BLaER1 (cell line): ENCODE measurements around the gene PSKH1.

Experiments used
- H3K27ac ChIP-seq: shearing (Covaris generic); formaldehyde crosslinking; 2 replicates; pipeline ENCODE4 v1.8.1; 2022
- H3K27me3 ChIP-seq: shearing (Covaris generic); formaldehyde crosslinking; 2 replicates; pipeline ENCODE4 v1.8.1; 2022
- H3K36me3 ChIP-seq: shearing (Covaris generic); formaldehyde crosslinking; 2 replicates; pipeline ENCODE4 v1.8.1; 2022
- H3K4me1 ChIP-seq: shearing (Covaris generic); formaldehyde crosslinking; 2 replicates; pipeline ENCODE4 v1.8.1; 2022
- H3K4me2 ChIP-seq: shearing (Covaris generic); formaldehyde crosslinking; 2 replicates; pipeline ENCODE4 v1.8.1; 2022
- H3K4me3 ChIP-seq: shearing (Covaris generic); formaldehyde crosslinking; 2 replicates; pipeline ENCODE4 v1.8.1; 2022
- H3K9ac ChIP-seq: shearing (Covaris generic); formaldehyde crosslinking; 2 replicates; pipeline ENCODE4 v1.8.1; 2022
- H3K9me3 ChIP-seq: shearing (Covaris generic); formaldehyde crosslinking; 2 replicates; pipeline ENCODE4 v1.8.1; 2022
- H4K20me1 ChIP-seq: shearing (Covaris generic); formaldehyde crosslinking; 2 replicates; pipeline ENCODE4 v1.8.1; 2022
- Cebpa-rat ChIP-seq: shearing (Covaris generic); IDR thresholded peaks from 2 replicates; pipeline ENCODE4 v1.8.1; 2022

PSKH1 gene

DNA sequence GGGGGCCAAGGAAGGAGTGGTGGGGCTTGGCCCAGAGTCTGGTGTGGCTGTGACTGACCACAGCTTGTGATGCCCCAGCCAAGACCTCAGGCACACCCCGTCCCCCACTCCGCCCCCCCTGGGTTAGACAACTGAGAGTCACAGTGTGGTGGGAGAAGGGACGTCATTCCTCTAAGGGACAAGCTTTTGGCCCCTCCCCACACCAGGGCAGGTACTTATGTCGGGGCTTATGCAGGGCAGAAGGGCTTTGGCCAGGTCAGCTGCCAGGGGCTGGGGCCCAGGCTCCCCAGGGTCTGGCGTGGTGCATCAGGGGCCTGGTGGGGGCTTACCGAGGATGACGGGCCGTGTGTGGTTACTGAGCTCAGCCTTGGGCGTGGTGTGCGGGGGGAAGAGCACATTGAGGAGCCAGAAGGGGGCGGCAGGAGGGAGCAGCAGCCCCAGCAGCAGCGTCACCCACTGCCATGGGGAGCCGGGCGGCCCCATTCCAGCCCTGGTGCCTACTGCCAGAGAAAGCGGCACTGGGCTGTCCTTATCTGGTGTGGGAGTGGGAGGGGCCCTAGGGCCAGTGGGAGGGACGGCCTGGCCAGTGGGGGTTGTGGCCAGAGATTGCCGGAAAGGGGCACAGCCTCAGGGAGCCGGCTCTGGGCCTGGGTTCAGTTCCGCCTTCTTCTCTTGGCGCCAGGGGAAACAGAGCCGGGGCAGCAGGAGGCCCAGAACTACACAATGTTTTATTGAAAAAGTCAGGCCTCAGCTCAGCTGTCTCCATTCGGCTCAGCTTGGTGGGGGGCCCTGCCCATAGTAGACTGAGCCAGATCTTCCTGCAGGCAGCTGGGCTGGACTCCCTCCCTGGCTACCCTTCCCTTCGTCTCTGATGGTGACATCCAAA lies 50.8 kb downstream of the PSKH1 start, which contains the start of gene LCAT:
Gene LCAT, minus strand, starts transcription at position 502 of the 886 bp plus-strand sequence. Its CDS starts 19 bp downstream, at position 483.
- Histone ChIP-seq H4K20me1 (peaks cover 9% of the 10 kb centered on the region; the same call in 1 of the 2 replicates), H3K4me2 (no peak within 1 kb of the TSS), H3K9me3 (no peaks in the 10 kb centered on the region), H3K4me3 (no peak within 1 kb of the TSS), H3K27ac (0 out of 2 replicates have a peak within 1 kb of the TSS, but pooled peaks have one; percentile 26), H3K9ac (no peak within 1 kb of the TSS), H3K36me3 (peaks cover 69% of the 10 kb centered on the region), H3K4me1 (peaks cover 45% of the 10 kb centered on the region), H3K27me3 (no peaks in the 10 kb centered on the region)
- TF ChIP-seq Cebpa-rat, result no peak

DNA sequence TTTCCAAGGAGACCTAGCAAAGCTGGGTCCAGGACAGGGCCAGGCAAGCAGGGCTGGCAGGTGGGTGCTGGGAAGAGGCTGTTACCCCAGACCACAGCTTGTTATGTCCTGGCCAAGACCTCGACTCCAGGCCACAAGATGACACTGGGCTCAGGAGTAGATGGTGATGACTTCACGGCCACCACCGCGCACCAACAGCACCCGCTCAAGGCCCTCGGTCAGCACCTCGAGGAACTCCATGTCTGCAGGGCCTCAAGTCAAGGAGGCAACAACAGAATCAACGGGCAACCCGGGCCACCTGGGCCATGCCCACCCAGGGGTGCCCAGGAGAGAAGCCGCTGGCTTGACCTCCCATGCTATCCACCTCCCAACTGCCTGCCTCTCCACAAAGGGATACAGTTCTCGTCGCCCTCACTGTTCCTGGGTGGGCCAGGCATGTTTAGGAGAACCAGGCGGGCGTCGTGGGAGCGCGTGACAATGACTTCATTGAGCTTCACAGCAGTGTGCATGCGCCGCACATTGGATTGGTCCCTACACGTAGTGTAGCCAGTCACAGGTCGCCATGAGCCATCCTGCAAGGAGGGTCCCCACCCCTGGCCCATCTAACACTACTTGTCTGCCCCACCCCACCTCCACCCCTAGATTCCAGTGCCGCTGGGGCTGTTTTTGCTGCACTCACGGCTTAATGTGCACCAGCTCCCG lies 51.8 kb downstream of the PSKH1 start:
- H3K9me3 ChIP-seq, result no peaks in the 10 kb centered on the region
- peaks cover 77% of the 10 kb centered on the region for H3K36me3 ChIP-seq
- H3K4me1 ChIP-seq, result peaks cover 38% of the 10 kb centered on the region
- no peak for TF ChIP-seq Cebpa-rat
- H3K4me2 ChIP-seq, result no peak overlapping the region
- peaks cover 9% of the 10 kb centered on the region; the same call in 1 of the 2 replicates for H4K20me1 ChIP-seq
- no peak overlapping the region for H3K4me3 ChIP-seq
- H3K9ac ChIP-seq, result no peak overlapping the region
- no peak overlapping the region for H3K27ac ChIP-seq
- no peaks in the 10 kb centered on the region for H3K27me3 ChIP-seq

DNA sequence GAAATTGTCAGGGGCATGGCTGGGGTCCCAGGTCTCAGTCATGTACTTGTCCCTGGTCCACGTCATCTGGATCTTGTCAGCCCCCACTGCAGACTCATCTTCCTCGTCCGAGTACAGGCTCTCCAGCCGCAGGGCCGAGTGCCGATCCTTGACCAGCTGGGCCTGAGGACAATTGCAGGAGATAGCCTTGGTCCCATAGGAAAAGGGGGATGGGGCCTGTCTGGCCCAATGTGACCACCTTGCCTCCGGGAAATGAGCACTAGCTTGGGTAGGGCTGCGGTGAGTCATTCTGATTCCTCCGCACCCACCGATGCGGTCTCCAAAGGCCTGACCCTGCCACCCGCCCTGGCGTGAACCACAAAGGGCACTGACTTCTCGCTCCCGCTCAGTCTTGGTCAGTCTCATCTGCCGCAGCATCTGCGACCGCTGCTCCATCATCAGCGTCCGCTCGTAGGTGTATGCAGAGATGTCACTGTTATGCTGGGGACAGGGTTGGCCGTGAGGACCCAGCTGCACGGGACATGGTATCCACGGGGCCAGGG lies 52.4 kb downstream of the PSKH1 start:
- no peak overlapping the region for H3K9ac ChIP-seq
- H3K36me3 ChIP-seq, result peaks cover 83% of the 10 kb centered on the region
- no peak overlapping the region for H3K4me3 ChIP-seq
- no peaks in the 10 kb centered on the region for H3K9me3 ChIP-seq
- H4K20me1 ChIP-seq, result peaks cover 9% of the 10 kb centered on the region; the same call in 1 of the 2 replicates
- no peak overlapping the region for H3K4me2 ChIP-seq
- H3K27me3 ChIP-seq, result no peaks in the 10 kb centered on the region
- peaks cover 31% of the 10 kb centered on the region for H3K4me1 ChIP-seq
- TF ChIP-seq Cebpa-rat, result no peak
- no peak overlapping the region for H3K27ac ChIP-seq

DNA sequence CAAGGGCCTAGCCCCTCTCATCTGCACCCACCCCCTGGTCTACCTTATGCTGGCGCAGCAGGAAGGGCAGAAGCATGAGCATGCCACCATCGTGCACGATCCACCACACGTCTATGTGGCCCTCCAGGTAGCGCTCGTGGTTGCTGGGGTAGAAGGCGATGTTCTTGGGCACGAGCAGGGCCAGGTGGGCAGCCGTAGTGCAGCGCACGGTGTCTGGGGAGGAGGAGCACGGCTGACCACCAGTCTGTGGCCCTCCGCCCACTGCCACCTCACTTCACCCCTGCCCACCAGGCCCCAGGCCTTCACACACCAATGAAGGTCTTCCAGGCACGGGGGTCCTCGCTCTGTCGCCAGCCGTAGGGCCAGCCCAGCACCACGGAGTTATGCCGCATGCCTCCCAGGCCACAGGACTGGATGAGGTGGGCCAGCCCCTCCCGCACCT lies 53.1 kb downstream of the PSKH1 start:
- Histone ChIP-seq H3K27me3 (no peaks in the 10 kb centered on the region), H4K20me1 (peaks cover 9% of the 10 kb centered on the region; the same call in 1 of the 2 replicates), H3K4me3 (no peak overlapping the region), H3K36me3 (peaks cover 90% of the 10 kb centered on the region), H3K9me3 (no peaks in the 10 kb centered on the region), H3K4me1 (peaks cover 24% of the 10 kb centered on the region), H3K27ac (peak overlapping the region; percentile 46), H3K4me2 (peak overlapping the region; percentile 42), H3K9ac (0 out of 2 replicates have a peak overlapping the region, but pooled peaks have one; percentile 24)
- TF ChIP-seq Cebpa-rat, result no peak

DNA sequence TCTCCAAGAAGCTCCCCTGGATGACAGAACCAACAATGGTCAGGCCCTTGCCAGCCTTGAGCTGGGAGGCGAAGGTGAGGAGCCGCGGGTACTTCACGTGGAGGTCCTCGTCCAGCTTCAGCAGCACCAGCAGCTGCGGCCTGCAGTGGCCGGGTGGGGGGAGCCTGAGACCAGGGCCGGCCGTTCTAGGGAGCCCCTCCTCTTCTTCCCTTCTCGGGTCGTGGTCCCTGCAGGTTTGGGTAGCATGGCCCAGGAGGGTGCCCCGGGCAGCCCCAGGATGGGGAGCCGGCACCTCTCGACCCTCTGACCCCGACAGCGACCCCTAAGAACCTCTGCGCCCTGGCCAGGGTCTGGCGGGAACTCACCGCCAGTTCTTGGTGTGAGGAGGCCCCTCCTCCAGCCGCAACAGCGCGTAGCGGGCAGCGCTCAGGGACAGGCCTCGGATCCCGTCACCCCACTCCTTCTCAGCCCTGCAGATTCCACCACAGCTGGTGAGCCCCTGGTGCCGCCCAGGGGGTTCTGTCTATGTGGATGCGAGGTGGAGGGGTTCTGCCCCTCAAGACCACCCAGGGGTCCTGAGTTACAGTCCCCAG lies 54.0 kb downstream of the PSKH1 start:
- H3K9ac ChIP-seq, result 0 out of 2 replicates have a peak overlapping the region, but pooled peaks have one; percentile 24

DNA sequence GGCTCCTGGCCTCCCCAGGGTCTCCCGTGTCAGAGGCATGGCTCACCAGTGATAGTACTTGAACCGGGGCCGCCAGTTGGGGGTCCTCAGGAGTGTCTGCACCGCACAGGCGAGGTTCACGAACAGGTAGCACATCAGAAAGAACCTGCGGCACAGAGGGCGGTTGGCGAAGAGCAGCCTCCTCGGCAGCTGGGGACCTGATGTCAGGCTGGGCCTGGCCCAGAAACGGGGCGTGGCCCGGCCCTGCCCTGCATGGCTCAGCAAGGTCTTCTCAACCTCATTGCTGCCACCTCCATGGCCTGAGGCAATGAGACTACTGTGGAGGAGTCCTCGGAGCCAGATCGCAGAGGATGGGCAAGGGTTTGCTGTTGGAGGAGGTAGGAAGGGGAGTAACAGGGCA lies 55.0 kb downstream of the PSKH1 start:
- no peaks in the 10 kb centered on the region for H3K9me3 ChIP-seq
- peaks cover 9% of the 10 kb centered on the region; the same call in 1 of the 2 replicates for H4K20me1 ChIP-seq
- no peak for TF ChIP-seq Cebpa-rat
- H3K4me2 ChIP-seq, result no peak overlapping the region
- no peak overlapping the region for H3K4me3 ChIP-seq
- no peaks in the 10 kb centered on the region for H3K27me3 ChIP-seq
- no peak overlapping the region for H3K27ac ChIP-seq
- peaks cover 90% of the 10 kb centered on the region for H3K36me3 ChIP-seq
- H3K9ac ChIP-seq, result no peak overlapping the region
- peaks cover 10% of the 10 kb centered on the region for H3K4me1 ChIP-seq

More for the DNA sequence above, 54.0 kb downstream of the PSKH1 start:
- H3K36me3 ChIP-seq, result peaks cover 97% of the 10 kb centered on the region
- H3K4me1 ChIP-seq, result peaks cover 15% of the 10 kb centered on the region
- H3K27ac ChIP-seq, result peak overlapping the region; percentile 46
- peaks cover 9% of the 10 kb centered on the region; the same call in 1 of the 2 replicates for H4K20me1 ChIP-seq
- H3K9me3 ChIP-seq, result no peaks in the 10 kb centered on the region
- peak overlapping the region; percentile 42 for H3K4me2 ChIP-seq
- H3K4me3 ChIP-seq, result no peak overlapping the region
- H3K27me3 ChIP-seq, result no peaks in the 10 kb centered on the region
- no peak for TF ChIP-seq Cebpa-rat

DNA sequence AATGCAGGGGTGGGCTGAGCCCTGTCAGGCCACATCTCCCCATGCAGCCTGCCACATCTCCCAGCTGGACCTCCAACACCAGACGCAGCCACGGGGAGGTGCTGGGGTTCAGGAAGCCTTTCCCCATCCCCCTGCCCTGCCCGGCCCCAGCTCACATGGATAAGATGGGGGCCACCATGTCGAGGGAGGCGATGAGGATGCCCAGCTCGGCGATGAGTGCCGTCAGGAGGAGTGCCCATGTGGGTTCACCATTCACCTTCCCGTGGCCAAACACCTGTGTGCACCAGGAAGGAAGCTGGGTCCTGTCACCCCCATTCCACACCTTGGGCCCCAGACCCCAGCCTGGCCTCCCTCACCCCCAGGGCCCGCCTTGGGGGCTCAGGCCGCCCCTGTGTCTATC lies 56.6 kb downstream of the PSKH1 start:
- H3K36me3 ChIP-seq, result peaks cover 84% of the 10 kb centered on the region
- no peak overlapping the region for H3K4me2 ChIP-seq
- peaks cover 19% of the 10 kb centered on the region for H3K4me1 ChIP-seq
- no peak overlapping the region for H3K9ac ChIP-seq
- no peaks in the 10 kb centered on the region for H3K9me3 ChIP-seq
- peaks cover 9% of the 10 kb centered on the region; the same call in 1 of the 2 replicates for H4K20me1 ChIP-seq
- H3K27ac ChIP-seq, result no peak overlapping the region
- H3K27me3 ChIP-seq, result no peaks in the 10 kb centered on the region
- no peak overlapping the region for H3K4me3 ChIP-seq
- TF ChIP-seq Cebpa-rat, result no peak

DNA sequence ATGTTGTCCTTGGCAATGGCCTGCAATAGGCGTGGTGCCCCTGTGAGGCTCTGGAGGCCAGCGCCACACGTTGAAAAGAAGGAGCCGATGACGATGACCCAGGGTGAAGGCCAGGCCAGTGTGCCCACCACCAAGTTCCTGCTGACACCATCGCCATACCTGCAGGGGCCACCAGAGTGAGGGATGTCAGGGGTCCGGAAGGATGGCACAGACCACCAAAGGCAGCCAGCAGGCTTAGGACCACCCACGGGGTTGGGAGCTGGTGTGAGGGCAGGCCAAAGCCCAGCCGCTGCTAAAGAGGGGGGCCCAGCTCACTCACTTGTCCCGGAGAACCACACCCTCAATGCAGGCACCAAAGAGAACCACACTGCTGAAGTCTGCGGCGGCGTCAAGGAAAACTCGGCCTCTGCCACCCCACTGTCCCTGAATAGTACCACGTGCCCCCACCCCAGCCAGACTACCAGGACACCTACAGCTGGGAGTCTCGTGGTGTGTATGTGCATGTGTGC lies 57.3 kb downstream of the PSKH1 start:
- H3K9ac ChIP-seq, result no peak overlapping the region
- H3K9me3 ChIP-seq, result no peaks in the 10 kb centered on the region
- H3K36me3 ChIP-seq, result peaks cover 84% of the 10 kb centered on the region
- H4K20me1 ChIP-seq, result peaks cover 9% of the 10 kb centered on the region; the same call in 1 of the 2 replicates
- no peak overlapping the region for H3K4me3 ChIP-seq
- no peak for TF ChIP-seq Cebpa-rat
- no peak overlapping the region for H3K4me2 ChIP-seq
- H3K27me3 ChIP-seq, result no peaks in the 10 kb centered on the region
- no peak overlapping the region for H3K27ac ChIP-seq
- peaks cover 19% of the 10 kb centered on the region for H3K4me1 ChIP-seq

DNA sequence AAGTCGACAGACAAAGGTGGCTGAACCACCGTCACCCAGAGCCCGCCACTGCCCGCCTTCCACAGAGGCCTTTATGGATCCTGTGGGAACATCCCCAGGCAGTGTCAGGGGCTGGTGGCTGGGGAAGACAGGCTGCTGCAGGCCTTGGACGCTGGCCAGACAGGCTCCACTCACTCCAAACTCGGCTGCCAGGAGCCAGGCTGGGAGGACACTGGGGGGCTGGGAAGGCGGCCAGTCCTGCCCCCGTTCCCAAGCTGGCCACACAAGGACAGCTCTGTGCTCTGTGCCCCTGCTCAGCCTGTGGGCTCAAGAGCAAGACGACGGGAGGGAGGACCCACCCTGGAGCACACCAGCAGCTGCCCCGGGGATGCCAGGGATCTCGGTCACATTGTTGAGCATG lies 58.4 kb downstream of the PSKH1 start:
- Histone ChIP-seq H3K9ac (no peak overlapping the region), H3K27me3 (no peaks in the 10 kb centered on the region), H3K9me3 (no peaks in the 10 kb centered on the region), H3K4me2 (no peak overlapping the region), H3K4me1 (peaks cover 15% of the 10 kb centered on the region), H4K20me1 (no peaks in the 10 kb centered on the region), H3K4me3 (no peak overlapping the region), H3K36me3 (peaks cover 73% of the 10 kb centered on the region), H3K27ac (no peak overlapping the region)
- TF ChIP-seq Cebpa-rat, result no peak
